Neural progenitor cell (in vitro differentiated cells): ENCODE measurements around the gene LMOD2.

ENCODE experiments used
- EZH2 ChIP-seq: fragments of 200-600 bp; sonication (generic); IDR thresholded peaks from 2 replicates; pipeline ENCODE4 v1.6.1; 2017; ENCODE audit warnings: antibody characterized with exemption, mild to moderate bottlenecking, moderate library complexity
- EZH2phosphoT487 ChIP-seq: fragments of 200-600 bp; sonication (generic); IDR thresholded peaks from 2 replicates; pipeline ENCODE4 v1.6.1; 2017; ENCODE audit warnings: antibody characterized with exemption
- TF ChIP-seq, protein P1 (sequence below): fragments of 200-600 bp; sonication (generic); IDR thresholded peaks from 2 replicates; pipeline ENCODE4 v1.5.1; 2017; ENCODE audit warnings: antibody characterized with exemption, mild to moderate bottlenecking

DNA sequence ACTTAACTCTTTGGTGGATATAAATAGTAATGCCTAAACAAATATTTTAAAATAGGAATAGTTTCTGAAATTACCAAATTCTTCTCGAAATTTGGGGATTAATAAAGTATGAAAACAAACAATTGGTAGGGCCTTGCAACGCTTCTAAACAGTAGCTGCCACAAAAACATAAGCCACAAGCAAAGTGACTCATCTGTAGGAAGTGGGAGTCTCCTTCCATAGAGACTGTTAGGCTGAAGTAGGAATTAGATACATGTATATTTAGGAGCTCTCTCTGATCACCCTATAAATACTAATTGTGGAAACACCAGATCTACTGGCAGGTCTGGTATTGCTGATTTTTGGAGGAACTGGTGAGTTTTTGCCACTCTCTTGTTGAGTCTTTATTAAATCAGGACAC lies 5.7 kb upstream of the LMOD2 start:
- TF ChIP-seq, protein P1, sequence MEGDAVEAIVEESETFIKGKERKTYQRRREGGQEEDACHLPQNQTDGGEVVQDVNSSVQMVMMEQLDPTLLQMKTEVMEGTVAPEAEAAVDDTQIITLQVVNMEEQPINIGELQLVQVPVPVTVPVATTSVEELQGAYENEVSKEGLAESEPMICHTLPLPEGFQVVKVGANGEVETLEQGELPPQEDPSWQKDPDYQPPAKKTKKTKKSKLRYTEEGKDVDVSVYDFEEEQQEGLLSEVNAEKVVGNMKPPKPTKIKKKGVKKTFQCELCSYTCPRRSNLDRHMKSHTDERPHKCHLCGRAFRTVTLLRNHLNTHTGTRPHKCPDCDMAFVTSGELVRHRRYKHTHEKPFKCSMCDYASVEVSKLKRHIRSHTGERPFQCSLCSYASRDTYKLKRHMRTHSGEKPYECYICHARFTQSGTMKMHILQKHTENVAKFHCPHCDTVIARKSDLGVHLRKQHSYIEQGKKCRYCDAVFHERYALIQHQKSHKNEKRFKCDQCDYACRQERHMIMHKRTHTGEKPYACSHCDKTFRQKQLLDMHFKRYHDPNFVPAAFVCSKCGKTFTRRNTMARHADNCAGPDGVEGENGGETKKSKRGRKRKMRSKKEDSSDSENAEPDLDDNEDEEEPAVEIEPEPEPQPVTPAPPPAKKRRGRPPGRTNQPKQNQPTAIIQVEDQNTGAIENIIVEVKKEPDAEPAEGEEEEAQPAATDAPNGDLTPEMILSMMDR, result no peak
- no peak for TF ChIP-seq EZH2phosphoT487
- TF ChIP-seq EZH2, result no peak
